Cardiac muscle cell (in vitro differentiated cells and primary cell): ENCODE data around the gene ABTB1. TPM values are rescaled to one million over a fixed set of nuclear protein-coding genes. Genes with fewer than 3 reads are reported as not detected.

ENCODE experiments used
- DNase-seq, 2 donors: peaks; one replicate each; pipeline versions ENCODE4 v3.0.0 to v3.0.0-alpha.2; 2010 to 2017; ENCODE audit warnings: low read depth in 1 of 2, low spot score in 1 of 2
- H3K27ac ChIP-seq: fragments of 200-600 bp; sonication (generic); 2 replicates; pipeline ENCODE4 v1.5.1; 2016
- H3K27me3 ChIP-seq: fragments of 200-600 bp; sonication (generic); 2 replicates; pipeline ENCODE4 v1.6.0; 2016; ENCODE audit warnings: control low read depth
- H3K36me3 ChIP-seq: fragments of 200-600 bp; sonication (generic); 2 replicates; pipeline ENCODE4 v1.5.1; 2016; ENCODE audit warnings: control low read depth
- H3K4me1 ChIP-seq: fragments of 200-600 bp; sonication (generic); 2 replicates; pipeline ENCODE4 v1.8.1; 2017; ENCODE audit warnings: low read depth, mild to moderate bottlenecking, mixed run types
- H3K4me3 ChIP-seq: fragments of 200-600 bp; sonication (generic); 2 replicates; pipeline ENCODE4 v1.5.1; 2016; ENCODE audit warnings: mild to moderate bottlenecking
- H3K9me3 ChIP-seq: fragments of 200-600 bp; sonication (generic); 2 replicates; pipeline ENCODE4 v1.5.1; 2017; ENCODE audit warnings: low read depth, mild to moderate bottlenecking, control low read depth
- polyA plus RNA-seq: library from polyadenylated mRNA; unstranded; fragments of >200 nt; fragmentation: Nextera tagmentation; extraction: Ambion mirVana; gene quantifications from 2 replicates; pipeline ENCODE4 v1.2.1, GENCODE V29; 2016
- total RNA-seq: library from RNA; depleted of rRNA; stranded (reverse); fragments of >200 nt; gene quantifications from 2 replicates; pipeline ENCODE4 v1.2.3, GENCODE V29; 2016
- TF ChIP-seq, protein P1 (sequence below): IDR thresholded peaks from 2 replicates; pipeline ENCODE4 v1.5.1; 2012; ENCODE audit warnings: low read depth, mild to moderate bottlenecking, low read length

ABTB1 gene
- total and polyA plus RNA-seq, 2 experiments from 2014 or later, result 8.0 to 17.1 TPM

- no peak overlapping the region for H3K4me3 ChIP-seq
- H3K27ac ChIP-seq, result no peak overlapping the region
- no peaks in the 10 kb centered on the region for H3K36me3 ChIP-seq
- no peaks in the 10 kb centered on the region for H3K9me3 ChIP-seq
- no peaks in the 10 kb centered on the region for H3K4me1 ChIP-seq
- DNase-seq, result no peak
- H3K27me3 ChIP-seq, result no peaks in the 10 kb centered on the region
- TF ChIP-seq, protein P1, sequence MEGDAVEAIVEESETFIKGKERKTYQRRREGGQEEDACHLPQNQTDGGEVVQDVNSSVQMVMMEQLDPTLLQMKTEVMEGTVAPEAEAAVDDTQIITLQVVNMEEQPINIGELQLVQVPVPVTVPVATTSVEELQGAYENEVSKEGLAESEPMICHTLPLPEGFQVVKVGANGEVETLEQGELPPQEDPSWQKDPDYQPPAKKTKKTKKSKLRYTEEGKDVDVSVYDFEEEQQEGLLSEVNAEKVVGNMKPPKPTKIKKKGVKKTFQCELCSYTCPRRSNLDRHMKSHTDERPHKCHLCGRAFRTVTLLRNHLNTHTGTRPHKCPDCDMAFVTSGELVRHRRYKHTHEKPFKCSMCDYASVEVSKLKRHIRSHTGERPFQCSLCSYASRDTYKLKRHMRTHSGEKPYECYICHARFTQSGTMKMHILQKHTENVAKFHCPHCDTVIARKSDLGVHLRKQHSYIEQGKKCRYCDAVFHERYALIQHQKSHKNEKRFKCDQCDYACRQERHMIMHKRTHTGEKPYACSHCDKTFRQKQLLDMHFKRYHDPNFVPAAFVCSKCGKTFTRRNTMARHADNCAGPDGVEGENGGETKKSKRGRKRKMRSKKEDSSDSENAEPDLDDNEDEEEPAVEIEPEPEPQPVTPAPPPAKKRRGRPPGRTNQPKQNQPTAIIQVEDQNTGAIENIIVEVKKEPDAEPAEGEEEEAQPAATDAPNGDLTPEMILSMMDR, result no peak
Measured at GRCh38 chr3:127670229-127670559, 2.6 kb upstream of the ABTB1 start.

DNA sequence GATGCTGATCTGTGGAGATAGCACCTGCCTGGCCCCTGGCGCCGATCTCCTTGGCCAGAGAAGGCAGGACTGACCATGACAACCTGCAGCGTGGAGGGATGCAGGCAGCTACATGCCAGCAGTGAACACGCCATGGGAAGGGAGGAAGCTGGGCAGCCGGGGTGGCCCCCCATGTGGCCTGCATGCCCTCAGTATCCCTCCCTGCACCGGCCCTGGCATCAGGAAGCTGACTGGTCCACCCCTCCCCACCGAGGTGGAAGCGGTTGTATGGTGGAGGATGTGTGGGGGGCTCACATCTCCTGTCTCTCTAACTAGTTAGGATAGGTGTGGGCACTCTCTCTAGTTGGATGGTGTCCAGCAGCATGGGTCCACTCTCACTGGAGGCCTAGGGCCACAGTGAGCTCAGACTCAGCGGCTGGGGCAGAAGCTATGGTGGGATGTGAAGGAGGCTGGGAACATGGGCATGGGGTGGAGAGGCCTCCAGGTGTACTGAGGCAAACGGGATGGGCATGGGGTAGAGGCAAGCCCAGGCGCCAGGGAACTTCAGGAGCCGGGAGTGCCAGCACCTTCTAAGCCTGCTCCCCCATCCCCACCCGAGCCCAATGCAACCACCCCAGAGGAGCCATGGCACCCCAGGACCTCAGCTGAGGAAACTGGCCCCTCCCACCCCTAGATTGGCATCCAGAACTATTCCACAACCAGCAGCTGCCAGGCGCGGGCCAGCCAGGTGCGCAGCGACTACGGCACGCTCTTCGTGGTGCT lies 1.8 kb upstream of the ABTB1 start:
- H3K4me3 ChIP-seq, result no peak overlapping the region
- H3K4me1 ChIP-seq, result no peaks in the 10 kb centered on the region
- DNase-seq, result no peak

DNA sequence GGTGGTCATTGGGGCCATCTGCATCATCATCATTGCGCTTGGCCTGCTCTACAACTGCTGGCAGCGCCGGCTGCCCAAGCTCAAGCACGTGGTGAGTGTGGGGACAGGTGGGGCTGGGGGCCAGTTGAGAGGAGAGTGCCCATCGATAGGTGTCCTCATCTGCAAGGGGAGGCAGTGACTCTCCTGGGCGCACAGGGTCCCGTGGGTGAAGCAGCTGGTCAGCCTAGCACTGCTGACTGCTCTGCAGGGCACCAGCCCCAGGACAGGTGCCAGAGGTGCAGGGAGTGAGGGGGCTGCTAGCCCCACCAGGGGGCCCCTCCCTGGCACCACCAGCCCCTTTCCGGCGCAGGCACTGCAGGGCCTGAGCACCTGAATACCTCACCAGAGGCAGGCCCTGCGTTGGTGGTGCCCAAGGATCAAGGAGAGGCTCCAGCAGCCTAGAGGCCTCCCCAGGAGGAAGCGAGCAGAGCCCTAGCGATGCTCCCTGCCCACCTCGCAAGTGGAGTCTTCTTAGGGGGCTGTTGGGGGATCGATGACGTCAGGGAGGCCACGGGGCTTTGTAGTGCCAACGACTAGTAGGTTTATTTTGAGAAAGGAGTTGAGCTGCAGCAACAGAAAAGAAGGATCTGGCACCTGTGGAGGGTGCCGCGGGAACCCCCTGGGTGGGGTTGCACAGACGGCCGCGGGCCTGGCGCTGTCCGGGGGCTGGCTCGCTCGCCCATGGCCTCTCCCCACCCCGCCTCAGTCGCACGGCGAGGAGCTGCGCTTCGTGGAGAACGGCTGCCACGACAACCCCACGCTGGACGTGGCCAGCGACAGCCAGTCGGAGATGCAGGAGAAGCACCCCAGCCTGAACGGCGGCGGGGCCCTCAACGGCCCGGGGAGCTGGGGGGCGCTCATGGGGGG lies 976 bp upstream of the ABTB1 start:
- TF ChIP-seq, protein P1, result no peak
- Histone ChIP-seq H3K27ac (no peak overlapping the region), H3K27me3 (no peaks in the 10 kb centered on the region), H3K9me3 (no peaks in the 10 kb centered on the region), H3K4me1 (no peaks in the 10 kb centered on the region), H3K36me3 (no peaks in the 10 kb centered on the region), H3K4me3 (peak overlapping the region; percentile 89)
- peak in 1 of 2 donors; percentile 11 for DNase-seq

More for the DNA sequence above, 1.8 kb upstream of the ABTB1 start:
- no peak overlapping the region for H3K27ac ChIP-seq
- no peaks in the 10 kb centered on the region for H3K36me3 ChIP-seq
- H3K27me3 ChIP-seq, result no peaks in the 10 kb centered on the region
- H3K9me3 ChIP-seq, result no peaks in the 10 kb centered on the region
- TF ChIP-seq, protein P1, result no peak

GRCh38 chr3:127673191-127674100 lies 694 bp downstream of the ABTB1 start:
- Histone ChIP-seq H3K4me3 (peak overlapping the region; percentile 89), H3K27ac (no peak overlapping the region), H3K36me3 (no peaks in the 10 kb centered on the region), H3K4me1 (no peaks in the 10 kb centered on the region), H3K9me3 (no peaks in the 10 kb centered on the region), H3K27me3 (no peaks in the 10 kb centered on the region)
- DNase-seq, result peak in 1 of 2 donors; percentile 72
- TF ChIP-seq, protein P1, result no peak

DNA sequence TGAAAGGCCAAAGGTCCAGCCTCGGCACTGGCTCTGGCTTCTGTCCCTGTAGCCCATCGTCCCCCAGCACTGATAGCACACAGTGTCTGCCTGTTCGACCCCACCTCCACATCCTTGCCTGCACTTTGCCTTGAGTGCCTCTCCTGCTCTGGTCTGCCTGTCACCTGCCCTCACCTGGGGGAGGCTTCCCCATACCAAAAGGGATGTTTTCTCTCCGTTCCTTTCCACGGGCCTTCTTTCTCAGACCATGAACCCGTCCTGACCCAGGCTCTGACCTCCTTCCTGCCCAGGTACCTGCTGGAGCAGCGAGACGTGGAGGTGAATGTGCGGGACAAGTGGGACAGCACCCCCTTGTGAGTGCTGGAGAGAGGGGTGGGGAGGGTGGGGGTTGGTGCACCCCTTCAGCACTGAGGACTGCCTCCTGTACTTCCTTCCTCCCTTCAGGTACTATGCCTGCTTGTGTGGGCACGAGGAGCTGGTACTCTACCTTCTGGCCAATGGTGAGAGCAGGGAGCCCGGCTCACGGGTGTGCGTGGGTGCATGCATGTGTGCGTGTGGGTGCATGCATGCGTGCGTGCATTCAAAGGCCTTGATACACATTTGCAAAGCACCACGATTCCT lies 1.5 kb downstream of the ABTB1 start:
- Histone ChIP-seq H3K4me1 (no peaks in the 10 kb centered on the region), H3K4me3 (no peak overlapping the region), H3K27ac (no peak overlapping the region), H3K27me3 (no peaks in the 10 kb centered on the region), H3K36me3 (no peaks in the 10 kb centered on the region), H3K9me3 (no peaks in the 10 kb centered on the region)
- TF ChIP-seq, protein P1, result no peak
- DNase-seq, result no peak
